Natural killer cell (primary cell): ENCODE results near the gene PRDM16. TPM values are rescaled to one million over a fixed set of nuclear protein-coding genes. Genes with fewer than 3 reads are reported as not detected.

Source experiments
- ATAC-seq, 3 donors: fragments of 150-1000 bp in 2 of 3; fragments of 200-7000 bp in 1 of 3; cut with Tn5 transposase; 1 replicate in 1 of 3; 2 replicates in 2 of 3; pipeline ENCODE4 v1.10.0; 2021; ENCODE audit warnings: mild to moderate bottlenecking in 2 of 3, moderate library complexity in 2 of 3
- DNase-seq, 2 donors: peaks; one replicate each; pipeline versions ENCODE4 v3.0.0 to v3.0.0-alpha.2; 2013 to 2021; ENCODE audit warnings: mixed read lengths in 1 of 2
- H3K27ac ChIP-seq: one replicate; pipeline ENCODE4 v1.5.1; 2013; ENCODE audit warnings: mild to moderate bottlenecking, low read length
- H3K27me3 ChIP-seq: one replicate; pipeline ENCODE4 v1.6.1; 2013; ENCODE audit warnings: low read length; ENCODE audit not compliant: control insufficient read depth, insufficient read depth
- H3K36me3 ChIP-seq: one replicate; pipeline ENCODE4 v1.6.1; 2013; ENCODE audit warnings: low read length; ENCODE audit not compliant: control insufficient read depth, insufficient read depth
- H3K4me1 ChIP-seq: one replicate; pipeline ENCODE4 v1.6.1; 2013; ENCODE audit warnings: low read length; ENCODE audit not compliant: control insufficient read depth, insufficient read depth
- H3K4me3 ChIP-seq: one replicate; pipeline ENCODE4 v1.5.1; 2013; ENCODE audit warnings: low read length
- H3K9me3 ChIP-seq: one replicate; pipeline ENCODE4 v1.6.1; 2013; ENCODE audit warnings: low read length; ENCODE audit not compliant: control insufficient read depth, insufficient read depth
- H3K27ac Mint-ChIP-seq, 2 donors: one replicate each; pipeline ENCODE4 v1.8.0; 2022; ENCODE audit warnings: mild to moderate bottlenecking in 2 of 2, mixed read lengths in 2 of 2, moderate library complexity in 1 of 2
- H3K27me3 Mint-ChIP-seq, 2 donors: one replicate each; pipeline ENCODE4 v1.8.0; 2022; ENCODE audit warnings: low read depth in 2 of 2, mixed read lengths in 2 of 2
- H3K36me3 Mint-ChIP-seq: one replicate; pipeline ENCODE4 v1.8.0; 2022; ENCODE audit warnings: mixed read lengths
- H3K4me1 Mint-ChIP-seq, 2 donors: one replicate each; pipeline ENCODE4 v1.8.0; 2022; ENCODE audit warnings: mixed read lengths in 2 of 2
- H3K4me3 Mint-ChIP-seq: one replicate; pipeline ENCODE4 v1.8.0; 2022; ENCODE audit warnings: mild to moderate bottlenecking, moderate library complexity, mixed read lengths
- H3K9me3 Mint-ChIP-seq, 2 donors: one replicate each; pipeline ENCODE4 v1.8.0; 2022; ENCODE audit warnings: mixed read lengths in 2 of 2
- WGBS: methylation state at CpG from one replicate; pipeline ENCODE4 v1.1.7; 2013; ENCODE audit warnings: missing lambda C conversion rate; ENCODE audit not compliant: insufficient coverage; 5-methylcytosine and 5-hydroxymethylcytosine counted together
- intact Hi-C: fragments of 100-400 bp; cut with micrococcal nuclease; formaldehyde crosslinking; loops from one replicate; pipeline ENCODE4 v1.14.2; 2022
- total RNA-seq, 4 donors: library from RNA; stranded (reverse); fragments of 120-200 nt in 1 of 4; gene quantifications; one replicate each; pipeline versions ENCODE4 v1.2.3 to v1.2.4, GENCODE V29; 2013 to 2022
- TF ChIP-seq, protein P1 (sequence below): fragments of 200-600 bp; IDR thresholded peaks from one replicate; pipeline ENCODE4 v1.8.0; 2022; ENCODE audit warnings: antibody characterized with exemption

The PRDM16 gene
- total RNA-seq, 3 donors from 2014 or later (not counting 1 experiment from before 2014, with no cell fraction given): 0.25 to 0.64 TPM; not detected in 1

DNA sequence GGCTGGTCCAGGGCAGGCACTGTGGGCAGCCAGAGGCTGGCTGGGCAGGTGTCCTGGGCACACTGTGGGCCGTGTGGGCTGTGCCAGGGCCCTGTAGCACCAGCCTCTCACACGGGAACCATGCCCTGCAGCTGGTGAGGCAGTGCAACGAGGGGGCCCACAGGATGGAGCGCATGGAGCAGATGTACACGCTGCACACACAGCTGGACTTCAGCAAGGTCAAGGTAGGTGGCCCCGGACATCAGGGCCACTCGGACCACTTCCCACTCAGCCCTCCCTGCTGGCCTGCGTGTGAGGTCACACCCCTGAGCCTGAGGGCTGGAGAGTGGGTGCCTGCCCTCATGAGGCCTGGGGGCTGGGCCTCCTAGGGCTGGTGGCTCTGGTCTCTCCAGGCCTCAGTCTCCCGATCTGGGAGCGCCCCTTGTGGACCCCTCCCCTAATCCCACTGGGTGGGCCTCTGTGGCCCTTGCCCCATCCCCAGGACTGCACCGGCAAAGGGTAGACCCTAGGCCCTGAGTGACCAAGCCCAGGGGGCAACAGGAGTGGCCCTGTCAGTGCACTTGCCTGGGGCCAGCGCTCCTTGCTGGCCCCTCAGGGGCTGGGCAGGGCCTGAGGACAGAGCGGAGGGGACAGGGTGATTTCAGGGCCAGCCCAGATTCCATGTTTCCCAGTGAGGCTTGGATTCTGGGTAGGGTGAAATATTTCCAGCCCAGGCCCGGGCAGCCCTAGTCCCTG is 407.0 kb downstream of the PRDM16 start:
- ATAC-seq (no peak), DNase-seq (no peak)
- H3K27ac ChIP-seq: no peak overlapping the region
- H3K9me3 ChIP-seq: no peaks in the 10 kb centered on the region
- H3K27me3 Mint-ChIP-seq: no peaks in the 10 kb centered on the region
- H3K4me3 Mint-ChIP-seq: no peak overlapping the region
- H3K36me3 ChIP-seq: no peaks in the 10 kb centered on the region
- 89% methylated on average over 14 of the region's 14 CpGs for WGBS
- no peak overlapping the region for H3K27ac Mint-ChIP-seq
- H3K27me3 ChIP-seq: no peaks in the 10 kb centered on the region
- H3K4me3 ChIP-seq: no peak overlapping the region
- intact Hi-C loops: no loop called here
- no peaks in the 10 kb centered on the region for H3K4me1 ChIP-seq
- H3K36me3 Mint-ChIP-seq: no peaks in the 10 kb centered on the region
- H3K4me1 Mint-ChIP-seq: no peaks in the 10 kb centered on the region
- H3K9me3 Mint-ChIP-seq: no peaks in the 10 kb centered on the region
- TF ChIP-seq, protein P1, sequence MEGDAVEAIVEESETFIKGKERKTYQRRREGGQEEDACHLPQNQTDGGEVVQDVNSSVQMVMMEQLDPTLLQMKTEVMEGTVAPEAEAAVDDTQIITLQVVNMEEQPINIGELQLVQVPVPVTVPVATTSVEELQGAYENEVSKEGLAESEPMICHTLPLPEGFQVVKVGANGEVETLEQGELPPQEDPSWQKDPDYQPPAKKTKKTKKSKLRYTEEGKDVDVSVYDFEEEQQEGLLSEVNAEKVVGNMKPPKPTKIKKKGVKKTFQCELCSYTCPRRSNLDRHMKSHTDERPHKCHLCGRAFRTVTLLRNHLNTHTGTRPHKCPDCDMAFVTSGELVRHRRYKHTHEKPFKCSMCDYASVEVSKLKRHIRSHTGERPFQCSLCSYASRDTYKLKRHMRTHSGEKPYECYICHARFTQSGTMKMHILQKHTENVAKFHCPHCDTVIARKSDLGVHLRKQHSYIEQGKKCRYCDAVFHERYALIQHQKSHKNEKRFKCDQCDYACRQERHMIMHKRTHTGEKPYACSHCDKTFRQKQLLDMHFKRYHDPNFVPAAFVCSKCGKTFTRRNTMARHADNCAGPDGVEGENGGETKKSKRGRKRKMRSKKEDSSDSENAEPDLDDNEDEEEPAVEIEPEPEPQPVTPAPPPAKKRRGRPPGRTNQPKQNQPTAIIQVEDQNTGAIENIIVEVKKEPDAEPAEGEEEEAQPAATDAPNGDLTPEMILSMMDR: no peak

DNA sequence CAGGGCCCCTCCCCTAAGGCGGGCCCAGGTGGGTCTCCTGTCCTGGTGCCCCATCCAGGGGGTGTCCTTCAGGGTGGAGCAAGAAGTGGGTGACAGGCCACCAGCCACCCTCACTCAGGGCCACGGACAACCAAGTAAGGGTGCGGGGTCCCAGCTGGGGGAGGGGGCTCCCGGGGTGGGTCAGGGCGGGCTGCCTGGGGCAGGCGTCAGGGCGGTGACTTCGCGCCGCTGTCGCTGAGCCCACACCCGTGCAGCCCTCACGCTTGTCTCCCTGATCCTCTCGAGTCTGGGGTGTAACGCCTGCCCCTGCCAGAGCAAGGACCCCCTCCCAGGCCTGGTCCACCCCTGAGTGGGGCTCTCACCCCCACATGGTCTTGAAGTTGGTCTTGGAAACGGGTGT is 407.7 kb downstream of the PRDM16 start:
- Mint-ChIP-seq H3K4me3 (no peak overlapping the region), H3K9me3 (no peaks in the 10 kb centered on the region), H3K27me3 (no peaks in the 10 kb centered on the region), H3K27ac (no peak overlapping the region), H3K4me1 (no peaks in the 10 kb centered on the region), H3K36me3 (no peaks in the 10 kb centered on the region)
- ATAC-seq: no peak
- no peak for DNase-seq
- no peaks in the 10 kb centered on the region for H3K36me3 ChIP-seq
- no peaks in the 10 kb centered on the region for H3K9me3 ChIP-seq
- H3K4me1 ChIP-seq: no peaks in the 10 kb centered on the region
- 86% methylated on average over 16 of the region's 16 CpGs for WGBS
- H3K27ac ChIP-seq: no peak overlapping the region
- intact Hi-C loops: no loop called here
- H3K4me3 ChIP-seq: no peak overlapping the region
- H3K27me3 ChIP-seq: no peaks in the 10 kb centered on the region
- TF ChIP-seq, protein P1: no peak

DNA sequence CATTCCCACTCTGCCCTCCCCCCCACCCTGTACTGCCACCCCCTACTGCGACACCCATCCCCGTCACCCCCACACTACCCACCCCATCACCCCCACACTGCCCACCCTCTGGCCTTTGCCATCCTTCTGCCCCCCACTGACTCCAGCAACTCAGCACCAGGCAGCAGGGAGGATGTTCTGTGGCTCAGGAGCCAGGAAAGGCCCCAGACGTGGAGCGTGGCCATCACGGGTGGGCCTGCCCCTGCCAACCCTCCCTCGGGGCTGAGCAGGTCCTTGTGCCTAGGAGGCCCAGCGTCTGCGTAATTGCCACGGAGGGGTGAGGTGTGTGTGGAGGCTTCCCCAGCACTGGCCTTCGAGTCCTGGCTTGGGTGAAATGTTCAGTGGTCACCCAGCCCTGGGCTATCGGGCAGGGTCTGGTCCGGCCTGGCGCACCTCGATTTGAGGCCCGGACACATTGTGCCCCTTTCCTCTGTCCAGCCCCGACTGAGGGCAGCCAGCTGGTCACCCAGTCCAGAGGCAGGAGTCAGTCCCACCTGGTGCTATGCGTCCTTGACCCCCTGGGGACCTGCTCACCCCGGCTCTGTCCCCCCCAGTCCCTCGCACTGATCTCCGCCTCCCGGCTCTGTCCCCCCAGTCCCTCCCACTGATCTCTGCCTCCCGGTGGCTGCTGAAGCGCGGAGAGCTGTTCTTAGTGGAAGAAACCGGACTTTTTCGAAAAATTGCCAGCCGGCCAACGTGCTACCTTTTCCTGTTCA is 408.4 kb downstream of the PRDM16 start:
- Histone ChIP-seq H3K9me3 (no peaks in the 10 kb centered on the region), H3K4me1 (no peaks in the 10 kb centered on the region), H3K4me3 (no peak overlapping the region), H3K27ac (no peak overlapping the region), H3K27me3 (no peaks in the 10 kb centered on the region), H3K36me3 (no peaks in the 10 kb centered on the region)
- 74% methylated on average over 26 of the region's 28 CpGs for WGBS
- Mint-ChIP-seq H3K27me3 (no peaks in the 10 kb centered on the region), H3K9me3 (no peaks in the 10 kb centered on the region), H3K4me3 (no peak overlapping the region), H3K36me3 (no peaks in the 10 kb centered on the region), H3K4me1 (no peaks in the 10 kb centered on the region), H3K27ac (no peak overlapping the region)
- DNase-seq (no peak), ATAC-seq (no peak)
- intact Hi-C loops: no loop called here
- TF ChIP-seq, protein P1: no peak
